Skin of body (tissue), 2 donors: Measurements from ENCODE around the gene RBM24. TPM values are rescaled to one million over a fixed set of nuclear protein-coding genes. Genes with fewer than 3 reads are reported as not detected.

ENCODE experiments used
- DNase-seq: peaks from one replicate; lab custom pipeline; 2025; lab: John Stamatoyannopoulos, UW
- total RNA-seq: library from RNA; depleted of rRNA; stranded (reverse); fragments of >200 nt; gene quantifications from one replicate; pipeline ENCODE4 v1.2.3, GENCODE V29; 2014

RBM24 gene
- total RNA-seq, 1 donor from 2014 or later, result 25.8 TPM

DNA sequence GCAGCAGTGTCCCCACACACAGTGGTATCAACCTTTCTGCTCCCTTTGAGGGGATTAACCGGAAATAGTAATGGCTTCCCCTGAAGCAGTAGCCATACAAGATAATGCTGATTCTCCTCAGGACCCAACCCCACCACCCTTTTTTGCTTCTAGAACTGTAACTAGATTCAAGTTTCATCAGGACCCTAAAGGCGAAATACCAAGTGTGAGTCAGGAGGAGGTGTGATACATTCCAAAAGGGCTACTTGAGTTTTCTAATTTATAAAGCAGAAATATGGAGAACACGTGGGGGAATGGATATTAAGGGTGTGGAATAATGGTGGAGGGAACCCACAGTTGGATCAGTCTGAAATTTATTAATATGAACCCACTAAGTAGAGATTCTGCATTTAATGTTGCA lies 60.7 kb downstream of the RBM24 start:
- no peak for DNase-seq

DNA sequence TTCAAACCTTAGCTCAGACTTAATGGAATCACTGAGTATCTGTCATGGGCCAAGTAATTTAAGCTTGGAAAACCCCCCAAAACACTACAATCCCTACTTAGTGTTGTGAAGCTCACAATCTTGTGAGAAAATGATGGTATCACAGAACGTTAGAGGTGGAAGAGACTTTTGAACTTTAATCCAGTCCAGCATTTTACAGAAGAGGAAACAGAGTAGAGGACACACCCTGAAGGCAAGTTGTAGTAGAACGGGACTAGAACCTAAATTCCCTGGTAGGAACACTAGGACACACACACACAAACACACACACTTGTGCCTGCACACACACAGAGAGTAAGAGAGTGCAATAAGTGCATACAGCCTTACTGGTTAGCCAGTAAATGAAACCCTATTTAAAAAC lies 62.1 kb downstream of the RBM24 start:
- no peak for DNase-seq

Other genes with a start within 250 kb of the RBM24 start
- not detected for gene STMND1, start 179.3 kb upstream of the RBM24 start, total RNA-seq
- gene CAP2, start 112.2 kb downstream of the RBM24 start, total RNA-seq, result 10.2 TPM